HG03565 (cell line): ENCODE data around the gene UCHL5.
A peak's percentile ranks its signal among the peaks of the same experiment; 100 is the strongest.

Experiments
- ATAC-seq: cut with Tn5 transposase; IDR thresholded peaks from one replicate; pipeline ENCODE4 v1.9.1; 2021; ENCODE audit warnings: mild to moderate bottlenecking, moderate library complexity; ENCODE audit not compliant: unreplicated experiment

Gene UCHL5

DNA sequence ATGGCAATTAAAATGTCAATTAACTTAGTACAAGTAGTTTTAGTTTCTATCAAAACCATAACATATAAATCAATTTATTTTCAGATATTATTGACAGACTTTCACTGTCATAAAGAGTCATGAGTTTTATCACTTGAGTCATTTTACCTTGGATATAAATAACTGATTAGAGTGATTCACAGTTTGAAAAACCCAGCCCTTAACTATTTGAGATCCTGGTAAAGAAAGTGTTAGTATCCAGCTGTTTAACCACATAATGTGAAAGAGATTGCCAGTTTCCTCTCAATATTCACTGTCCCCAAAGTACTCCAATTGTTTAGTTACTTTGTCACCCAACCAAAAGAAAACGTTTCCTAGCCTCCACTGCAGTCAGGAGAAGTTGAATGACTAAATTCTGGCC, 91.3 kb downstream of the UCHL5 start:
- ATAC-seq: no peak

DNA sequence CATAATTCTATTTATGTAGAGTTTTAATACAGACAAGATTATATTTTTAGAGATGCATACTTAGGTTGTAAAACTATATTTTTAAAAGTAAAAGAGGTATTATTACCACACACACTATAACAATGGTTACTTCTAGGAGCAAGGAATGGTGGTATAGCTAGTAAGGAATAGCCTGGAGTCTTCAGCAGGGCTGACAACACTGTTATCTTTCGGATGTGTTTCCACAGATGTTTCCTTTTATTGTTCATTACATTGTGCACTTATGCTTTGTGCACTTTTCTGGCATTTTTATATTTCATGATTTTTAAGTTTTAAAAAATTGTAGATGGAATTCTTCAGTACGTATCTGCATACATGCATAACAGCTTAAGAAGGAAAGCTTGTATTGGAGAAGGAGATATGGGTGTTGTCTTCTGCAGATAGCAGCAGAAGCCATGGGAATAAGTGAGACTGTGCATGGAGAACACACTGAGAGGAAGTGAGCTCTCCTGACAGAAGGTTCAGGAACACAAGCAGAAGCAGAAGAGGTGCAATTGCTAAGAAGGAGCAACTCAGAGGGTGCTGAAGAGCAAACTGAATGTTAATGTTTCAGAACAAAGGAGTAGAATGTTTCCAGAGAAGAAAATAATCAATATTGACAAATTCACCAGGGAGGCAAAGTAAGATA, 91.8 kb downstream of the UCHL5 start:
- no peak for ATAC-seq

DNA sequence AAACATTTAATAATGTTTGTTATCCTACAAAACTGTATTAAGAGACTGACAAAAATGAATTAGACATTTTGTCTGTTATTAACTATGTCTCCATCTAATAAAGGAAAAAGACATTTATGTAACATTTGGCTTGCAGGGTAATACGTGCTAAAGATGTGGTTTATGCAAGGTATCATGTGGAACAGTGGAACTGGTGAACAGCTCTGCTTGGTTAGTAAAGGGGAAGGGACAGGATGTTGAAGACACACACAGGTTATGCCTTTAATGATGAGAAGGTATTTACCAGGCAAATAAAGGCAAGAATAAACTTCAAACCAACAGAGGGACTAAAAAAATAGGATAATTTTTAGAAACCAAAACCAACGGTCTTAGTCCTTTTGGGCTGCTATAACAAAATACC, 93.1 kb downstream of the UCHL5 start:
- peak; percentile 49 for ATAC-seq

DNA sequence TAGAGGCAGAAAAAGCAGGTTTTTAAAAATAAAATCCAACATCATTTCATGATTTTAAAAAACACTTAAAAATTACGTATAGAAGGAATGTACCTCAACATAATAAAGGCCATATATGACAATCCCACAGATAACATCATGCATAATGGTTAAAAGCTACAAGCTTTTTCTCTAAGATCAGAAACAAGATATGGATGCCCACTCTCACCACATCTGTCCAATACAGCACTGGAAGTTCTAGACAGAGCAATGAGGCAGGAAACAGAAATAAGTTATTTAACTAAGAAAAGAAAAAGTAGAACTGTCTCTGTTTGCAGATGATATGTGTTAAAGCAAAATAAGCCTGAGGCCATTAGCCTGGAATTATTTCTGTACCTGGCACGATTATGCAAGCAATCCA, 96.3 kb downstream of the UCHL5 start:
- ATAC-seq: no peak
